COR-L47 (cell line): Measurements from ENCODE around the gene CLPX.
"Not testable (repeated sequence)": the region's sequence is repeated elsewhere in the genome, so short reads cannot be mapped to it uniquely, and the experiment has no call there.

Source experiments
- DNase-seq: peaks from one replicate; lab custom pipeline; 2025; lab: John Stamatoyannopoulos, UW

The CLPX gene

DNA sequence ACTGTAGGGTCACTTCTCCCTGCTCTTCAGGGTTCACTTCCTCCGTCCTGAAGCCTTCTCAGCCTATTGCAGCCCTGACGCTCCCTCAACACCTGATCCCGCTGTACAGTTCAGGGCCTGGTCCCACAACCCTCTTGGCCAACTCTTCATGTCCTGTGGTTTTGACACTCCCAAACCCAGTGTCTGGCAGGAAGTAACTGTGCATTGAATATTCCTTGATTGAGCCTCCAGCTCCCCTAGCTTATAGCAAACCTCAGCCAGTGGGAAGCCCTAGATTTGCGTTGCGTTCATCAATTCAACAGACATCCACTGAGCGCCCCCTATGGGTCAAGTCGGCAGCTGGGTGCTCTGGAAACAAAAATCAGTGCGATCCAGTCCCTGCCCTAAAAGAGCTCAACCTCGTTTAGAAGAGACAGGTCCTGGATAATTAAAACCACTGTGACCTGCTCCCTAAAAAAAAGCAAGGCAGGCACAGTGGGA lies 83.7 kb downstream of the CLPX start:
- DNase-seq: peak; percentile 27

GRCh38 chr15:65100442-65100841 lies 84.7 kb downstream of the CLPX start:
- DNase-seq: no peak

- not testable (repeated sequence) for DNase-seq
These were observed 85.3 kb downstream of the CLPX start for GRCh38 chr15:65099801-65100200.

DNA sequence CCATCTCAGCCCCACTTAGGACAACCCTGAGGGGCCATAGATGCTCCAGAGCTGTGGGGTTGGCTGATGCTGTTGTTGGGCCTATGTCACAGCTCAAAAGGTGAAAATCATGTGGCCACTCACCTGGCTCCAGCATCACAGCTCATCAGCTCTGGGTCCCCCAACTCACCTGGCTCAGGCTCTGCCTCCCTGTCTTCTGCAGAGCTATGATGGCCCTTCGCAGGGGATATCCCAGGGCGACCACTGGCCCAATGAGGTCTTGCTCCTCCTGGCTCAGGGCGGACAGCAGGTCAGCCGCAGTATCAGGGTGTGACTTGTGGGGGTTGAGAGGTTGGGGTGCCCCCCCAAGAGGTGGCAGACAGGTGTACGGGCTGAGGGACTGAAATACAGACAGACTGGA lies 85.8 kb downstream of the CLPX start:
- DNase-seq: no peak
